GM18498 (cell line): ENCODE results near the gene MYL7.

Experiments
- ATAC-seq: cut with Tn5 transposase; IDR thresholded peaks from one replicate; pipeline ENCODE4 v1.9.1; 2021; ENCODE audit warnings: mild to moderate bottlenecking, moderate library complexity; ENCODE audit not compliant: unreplicated experiment

Gene MYL7

DNA sequence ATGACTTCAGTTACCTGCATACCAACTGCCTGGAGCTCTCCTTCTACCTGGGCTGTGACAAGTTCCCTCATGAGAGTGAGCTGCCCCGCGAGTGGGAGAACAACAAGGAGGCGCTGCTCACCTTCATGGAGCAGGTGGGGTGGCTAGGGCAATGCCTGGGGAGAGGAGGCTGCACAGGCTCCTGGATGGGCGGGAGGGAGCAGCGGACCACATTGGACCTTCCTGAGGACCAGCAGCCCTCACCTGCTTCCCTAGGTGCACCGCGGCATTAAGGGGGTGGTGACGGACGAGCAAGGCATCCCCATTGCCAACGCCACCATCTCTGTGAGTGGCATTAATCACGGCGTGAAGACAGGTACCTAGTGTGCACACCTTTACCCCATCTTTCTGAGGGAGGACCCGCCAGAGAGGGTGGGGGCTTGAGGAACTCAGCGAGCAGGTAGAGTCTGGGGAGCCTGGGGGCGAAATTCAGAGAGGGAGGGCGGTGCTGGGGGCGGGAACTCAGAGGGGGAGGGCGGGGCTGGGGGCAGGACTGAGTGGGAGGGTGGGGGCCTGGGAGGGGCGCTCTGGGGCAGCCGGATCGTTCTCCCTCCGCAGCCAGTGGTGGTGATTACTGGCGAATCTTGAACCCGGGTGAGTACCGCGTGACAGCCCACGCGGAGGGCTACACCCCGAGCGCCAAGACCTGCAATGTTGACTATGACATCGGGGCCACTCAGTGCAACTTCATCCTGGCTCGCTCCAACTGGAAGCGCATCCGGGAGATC, 28.0 kb downstream of the MYL7 start:
- ATAC-seq = no peak

DNA sequence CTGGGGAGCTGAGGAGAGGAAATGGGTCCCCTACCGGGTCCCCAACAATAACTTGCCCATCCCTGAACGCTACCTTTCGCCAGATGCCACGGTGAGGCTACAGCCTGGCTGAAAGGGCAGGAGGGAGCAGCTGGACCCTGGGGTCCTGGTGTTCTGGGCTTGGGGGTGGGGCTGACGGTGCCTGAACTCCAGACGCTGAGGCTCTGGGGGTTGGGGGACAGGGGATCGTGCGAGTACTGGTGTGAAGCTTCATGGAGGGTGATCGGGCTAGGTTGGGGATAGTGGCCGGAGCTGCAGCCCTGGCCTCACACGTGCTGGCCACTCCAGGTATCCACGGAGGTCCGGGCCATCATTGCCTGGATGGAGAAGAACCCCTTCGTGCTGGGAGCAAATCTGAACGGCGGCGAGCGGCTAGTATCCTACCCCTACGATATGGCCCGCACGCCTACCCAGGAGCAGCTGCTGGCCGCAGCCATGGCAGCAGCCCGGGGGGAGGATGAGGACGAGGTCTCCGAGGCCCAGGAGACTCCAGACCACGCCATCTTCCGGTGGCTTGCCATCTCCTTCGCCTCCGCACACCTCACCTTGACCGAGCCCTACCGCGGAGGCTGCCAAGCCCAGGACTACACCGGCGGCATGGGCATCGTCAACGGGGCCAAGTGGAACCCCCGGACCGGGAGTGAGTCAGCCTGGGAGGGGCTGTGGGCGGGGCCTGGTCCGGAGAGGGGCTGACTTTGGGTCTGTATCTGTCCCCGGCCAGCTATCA, 28.7 kb downstream of the MYL7 start:
- ATAC-seq = no peak

DNA sequence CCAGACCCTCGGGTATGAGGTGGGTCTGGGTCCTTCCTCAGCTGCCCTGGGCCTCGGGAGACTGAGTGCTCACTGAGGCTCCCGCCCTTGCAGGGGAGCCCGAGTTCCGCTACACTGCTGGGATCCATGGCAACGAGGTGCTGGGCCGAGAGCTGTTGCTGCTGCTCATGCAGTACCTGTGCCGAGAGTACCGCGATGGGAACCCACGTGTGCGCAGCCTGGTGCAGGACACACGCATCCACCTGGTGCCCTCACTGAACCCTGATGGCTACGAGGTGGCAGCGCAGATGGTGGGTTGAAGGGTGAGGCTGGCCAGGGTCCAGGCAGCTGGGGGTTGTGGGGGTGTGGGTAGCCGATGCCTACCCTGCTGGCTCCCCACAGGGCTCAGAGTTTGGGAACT, 29.4 kb downstream of the MYL7 start:
- ATAC-seq = no peak

DNA sequence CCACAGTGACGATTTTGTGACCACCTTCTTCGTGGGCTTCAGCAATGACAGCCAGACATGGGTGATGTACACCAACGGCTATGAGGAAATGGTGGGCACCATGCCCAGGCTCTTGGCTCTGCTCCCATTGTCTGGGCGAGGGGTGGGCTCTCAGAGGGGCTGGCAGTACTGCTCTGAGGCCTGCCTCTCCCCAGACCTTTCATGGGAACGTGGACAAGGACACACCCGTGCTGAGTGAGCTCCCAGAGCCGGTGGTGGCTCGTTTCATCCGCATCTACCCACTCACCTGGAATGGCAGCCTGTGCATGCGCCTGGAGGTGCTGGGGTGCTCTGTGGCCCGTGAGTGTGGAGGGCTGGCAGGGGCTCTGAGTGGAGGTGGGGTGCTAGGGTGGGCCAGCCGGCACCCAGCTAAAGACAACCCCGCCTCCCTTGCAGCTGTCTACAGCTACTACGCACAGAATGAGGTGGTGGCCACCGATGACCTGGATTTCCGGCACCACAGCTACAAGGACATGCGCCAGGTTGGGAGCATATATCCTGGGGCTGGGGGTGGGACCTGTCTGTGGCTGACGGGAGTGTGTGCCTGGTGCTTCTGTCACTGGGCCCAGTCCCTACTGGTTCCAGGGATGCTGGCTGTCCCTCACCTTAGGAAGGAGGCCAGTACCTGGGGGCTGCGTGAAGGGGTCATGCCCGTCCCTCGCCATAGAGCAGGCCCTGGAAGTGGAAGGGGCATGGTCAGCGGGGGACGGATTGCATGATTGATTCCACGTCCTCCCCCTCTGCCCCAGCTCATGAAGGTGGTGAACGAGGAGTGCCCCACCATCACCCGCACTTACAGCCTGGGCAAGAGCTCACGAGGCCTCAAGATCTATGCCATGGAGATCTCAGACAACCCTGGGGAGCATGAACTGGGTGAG, 30.2 kb downstream of the MYL7 start:
- ATAC-seq = no peak

DNA sequence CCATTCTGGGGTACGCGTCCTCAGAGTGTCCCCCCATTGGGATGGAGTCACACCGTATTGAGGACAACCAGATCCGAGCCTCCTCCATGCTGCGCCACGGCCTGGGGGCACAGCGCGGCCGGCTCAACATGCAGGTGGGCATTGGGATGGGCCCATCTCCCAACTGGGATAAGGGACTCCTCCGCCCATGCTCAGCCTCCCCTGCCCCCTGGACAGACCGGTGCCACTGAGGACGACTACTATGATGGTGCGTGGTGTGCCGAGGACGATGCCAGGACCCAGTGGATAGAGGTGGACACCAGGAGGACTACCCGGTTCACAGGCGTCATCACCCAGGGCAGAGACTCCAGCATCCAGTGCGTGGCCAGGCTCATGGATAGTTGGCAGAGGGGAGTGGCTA, 31.1 kb downstream of the MYL7 start:
- no peak for ATAC-seq

DNA sequence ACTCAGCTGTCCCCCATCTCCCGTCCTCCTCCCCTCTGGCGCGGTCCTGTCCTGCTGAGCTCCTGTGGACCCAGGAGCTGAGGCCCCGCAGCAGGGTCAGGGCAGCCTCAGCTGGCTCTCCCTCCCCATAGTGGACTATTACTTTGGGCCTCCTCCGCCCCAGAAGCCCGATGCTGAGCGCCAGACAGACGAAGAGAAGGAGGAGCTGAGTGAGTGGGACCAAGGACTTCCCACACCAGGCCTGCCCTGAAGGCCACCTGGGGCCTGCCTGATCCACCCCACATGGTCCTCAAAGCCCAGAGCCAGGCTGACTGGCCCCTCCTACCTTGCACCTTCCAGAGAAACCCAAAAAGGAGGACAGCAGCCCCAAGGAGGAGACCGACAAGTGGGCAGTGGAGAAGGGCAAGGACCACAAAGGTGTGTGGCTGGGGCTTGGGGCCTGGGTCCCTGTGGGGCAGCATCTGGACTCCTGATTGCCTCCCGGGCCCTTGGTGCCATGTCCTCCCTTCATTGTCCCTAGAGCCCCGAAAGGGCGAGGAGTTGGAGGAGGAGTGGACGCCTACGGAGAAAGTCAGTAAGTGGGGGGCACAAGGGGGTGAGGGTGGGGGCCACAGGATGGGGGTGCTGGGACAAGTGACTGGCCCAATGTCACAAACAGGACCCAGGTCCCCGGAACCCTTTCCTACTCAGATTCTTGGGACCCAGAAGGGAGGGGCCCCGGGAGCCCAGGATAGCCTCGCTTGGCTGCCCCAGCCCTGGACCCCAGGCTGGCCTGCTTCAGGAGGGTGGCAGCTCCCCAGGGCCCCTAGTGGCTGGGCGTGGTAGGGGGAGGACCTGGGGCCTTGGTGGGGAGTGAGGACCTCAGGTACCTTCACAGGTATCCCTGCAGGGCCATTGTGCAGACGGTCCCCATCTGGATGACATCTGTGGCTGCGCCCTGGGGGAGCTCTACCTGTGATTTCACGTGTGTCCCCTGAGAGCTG, 32.1 kb downstream of the MYL7 start:
- ATAC-seq = no peak

DNA sequence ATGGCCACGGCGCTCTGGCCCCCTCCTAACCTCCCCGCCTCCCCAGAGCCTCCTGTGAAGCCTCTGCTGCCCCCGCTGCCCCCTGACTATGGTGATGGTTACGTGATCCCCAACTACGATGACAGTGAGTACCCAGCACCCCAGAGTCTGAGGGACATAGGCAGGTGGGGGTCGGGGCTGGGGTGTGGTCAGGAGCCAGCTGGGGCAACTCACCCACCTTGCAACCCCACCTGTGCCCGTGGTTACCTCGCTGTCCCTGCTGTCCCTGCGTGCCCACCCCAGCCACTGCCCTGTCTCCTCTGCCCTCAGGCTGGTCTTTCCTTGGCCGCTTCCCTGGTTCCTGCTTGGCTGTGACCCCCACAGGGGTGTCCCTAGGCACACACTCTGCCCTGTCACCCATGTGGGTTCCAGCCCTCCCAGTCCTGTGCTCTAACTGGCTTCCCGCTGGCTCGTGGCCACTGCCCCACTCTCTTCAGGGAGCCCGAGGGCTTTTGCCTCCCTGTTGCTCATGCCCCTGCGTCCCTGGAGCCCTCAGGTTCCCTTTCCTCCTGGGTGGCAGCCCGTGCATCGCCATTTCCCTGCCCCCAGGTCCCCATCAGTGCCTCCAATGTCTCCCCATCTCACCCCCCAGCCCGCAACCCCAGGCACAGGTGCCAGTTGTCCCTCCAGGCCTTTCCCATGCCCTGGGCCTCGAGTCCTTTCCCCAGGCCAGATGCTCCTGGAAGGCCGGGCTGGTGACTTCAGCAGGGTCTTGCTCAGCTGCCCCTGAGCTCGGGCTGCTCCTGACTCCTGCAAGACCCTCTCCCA, 33.0 kb downstream of the MYL7 start:
- no peak for ATAC-seq

DNA sequence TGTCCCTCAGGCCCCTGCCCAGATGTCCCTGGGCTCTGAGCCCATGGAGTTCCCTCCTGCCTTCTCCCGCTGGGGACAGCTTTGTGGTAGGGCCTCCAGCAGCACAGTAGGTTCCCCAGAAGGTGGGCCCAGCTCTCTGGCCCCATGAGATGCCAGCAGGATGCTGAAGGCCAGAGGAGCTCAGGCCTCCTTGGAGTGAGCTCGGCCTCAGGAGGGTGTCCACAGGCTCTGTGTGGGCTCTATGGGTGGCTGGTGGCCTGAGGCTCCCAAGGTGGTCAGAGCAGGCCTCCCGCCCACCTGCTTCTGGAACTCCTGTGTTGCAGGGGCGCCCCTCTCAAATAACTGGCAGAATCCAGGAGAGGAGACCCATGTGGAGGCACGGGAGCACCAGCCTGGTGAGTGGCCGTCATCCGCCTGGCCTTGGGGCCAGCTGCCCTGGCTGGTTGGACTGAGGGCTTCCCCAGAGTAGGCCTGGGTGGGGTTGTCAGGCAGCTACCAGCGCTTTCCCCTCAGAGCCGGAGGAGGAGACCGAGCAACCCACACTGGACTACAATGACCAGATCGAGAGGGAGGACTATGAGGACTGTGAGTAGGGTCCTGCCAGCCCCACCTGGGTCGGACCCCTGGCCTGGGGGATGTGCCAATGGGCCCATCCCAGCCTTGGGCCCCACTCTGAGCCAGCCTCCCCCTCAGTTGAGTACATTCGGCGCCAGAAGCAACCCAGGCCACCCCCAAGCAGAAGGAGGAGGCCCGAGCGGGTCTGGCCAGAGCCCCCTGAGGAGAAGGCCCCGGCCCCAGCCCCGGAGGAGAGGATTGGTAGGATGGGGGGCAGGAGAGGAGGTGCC, 33.8 kb downstream of the MYL7 start:
- no peak for ATAC-seq

DNA sequence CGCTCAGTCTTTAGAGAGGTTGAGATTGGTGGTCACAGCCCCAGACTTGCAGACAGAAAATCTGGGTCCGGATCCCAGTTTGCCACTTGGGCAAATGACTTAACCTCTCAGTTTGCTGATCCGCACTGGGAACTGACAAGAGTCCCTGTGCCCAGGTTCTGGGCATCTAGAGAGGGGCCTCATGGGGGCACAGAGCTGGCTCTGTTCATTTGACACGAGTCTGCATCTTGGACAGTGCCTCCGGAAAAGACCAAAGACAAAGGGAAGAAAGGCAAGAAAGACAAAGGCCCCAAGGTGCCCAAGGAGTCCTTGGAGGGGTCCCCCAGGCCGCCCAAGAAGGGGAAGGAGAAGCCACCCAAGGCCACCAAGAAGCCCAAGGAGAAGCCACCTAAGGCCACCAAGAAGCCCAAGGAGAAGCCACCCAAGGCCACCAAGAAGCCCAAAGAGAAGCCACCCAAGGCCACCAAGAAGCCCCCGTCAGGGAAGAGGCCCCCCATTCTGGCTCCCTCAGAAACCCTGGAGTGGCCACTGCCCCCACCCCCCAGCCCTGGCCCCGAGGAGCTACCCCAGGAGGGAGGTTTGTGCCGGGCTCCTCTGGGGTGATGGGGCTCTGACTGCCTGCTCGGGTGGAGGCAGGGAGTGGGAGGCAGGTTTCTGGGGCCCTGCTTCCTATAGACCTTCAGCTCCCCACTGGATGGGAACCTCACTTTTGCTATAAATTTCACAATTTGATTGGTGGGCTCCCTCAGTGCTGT, 34.6 kb downstream of the MYL7 start:
- ATAC-seq = no peak

DNA sequence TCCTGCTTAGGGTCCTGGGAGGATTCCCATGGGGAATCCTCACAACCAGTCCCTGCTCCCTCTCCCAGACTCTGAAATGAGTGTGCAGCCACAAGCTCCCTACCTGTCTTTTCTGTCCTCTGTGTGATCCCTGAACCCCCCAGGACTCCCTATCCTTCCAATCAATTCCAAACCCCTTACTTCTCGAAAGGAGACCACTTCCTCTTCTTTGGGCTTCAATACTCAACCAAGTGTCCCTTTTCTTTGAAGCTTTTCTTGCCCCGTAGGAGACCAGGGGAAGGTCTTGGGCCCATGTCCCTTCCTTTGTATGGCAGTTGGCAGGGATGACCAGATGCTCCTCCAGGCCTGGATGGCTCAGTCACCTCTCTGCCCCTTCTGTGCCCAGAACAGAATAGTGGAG, 35.3 kb downstream of the MYL7 start:
- no peak for ATAC-seq

DNA sequence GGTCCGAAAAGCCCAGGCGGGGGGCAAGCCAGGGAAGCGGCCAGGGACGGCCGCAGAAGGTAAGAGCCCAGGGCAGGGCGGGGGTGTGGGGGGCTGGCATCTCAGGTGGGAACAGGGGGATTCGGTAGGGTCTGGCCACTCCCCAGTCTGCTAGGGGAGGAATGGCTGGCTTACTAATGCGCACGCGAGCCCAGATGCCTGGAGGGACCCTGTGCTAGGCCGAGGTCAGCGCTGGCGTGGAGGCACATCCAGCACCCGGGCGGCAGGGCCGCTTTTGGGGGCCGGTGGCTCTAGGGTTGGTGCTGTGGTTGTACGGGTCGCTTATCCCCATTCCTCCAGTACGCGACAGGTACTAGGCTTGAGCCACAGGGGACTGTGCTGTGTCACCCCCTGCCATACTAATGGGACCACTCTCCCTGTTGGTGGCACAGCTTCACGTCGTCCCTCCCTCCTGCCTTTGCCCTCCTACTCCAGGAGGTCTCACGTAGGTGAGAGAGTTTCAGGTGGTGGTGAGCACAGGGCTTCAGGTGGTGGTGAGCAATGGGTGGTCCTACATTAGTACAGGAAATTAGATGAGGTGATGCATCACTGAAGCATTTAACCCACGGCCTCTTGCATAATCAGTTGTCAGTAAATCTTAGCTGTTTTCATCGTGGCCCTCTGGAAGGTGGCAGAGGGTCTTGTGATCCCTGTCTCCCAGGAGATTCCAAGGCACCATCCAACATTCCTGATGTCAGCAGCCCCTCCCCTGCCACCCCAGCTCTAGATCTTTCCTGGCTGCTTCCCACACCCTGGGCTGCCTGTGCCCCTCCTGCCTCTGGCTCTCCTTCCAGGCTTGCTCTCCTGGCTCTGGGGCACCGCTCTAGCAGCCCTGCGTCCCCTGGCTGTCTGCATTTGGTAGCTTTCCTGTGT, 36.0 kb downstream of the MYL7 start:
- no peak for ATAC-seq

DNA sequence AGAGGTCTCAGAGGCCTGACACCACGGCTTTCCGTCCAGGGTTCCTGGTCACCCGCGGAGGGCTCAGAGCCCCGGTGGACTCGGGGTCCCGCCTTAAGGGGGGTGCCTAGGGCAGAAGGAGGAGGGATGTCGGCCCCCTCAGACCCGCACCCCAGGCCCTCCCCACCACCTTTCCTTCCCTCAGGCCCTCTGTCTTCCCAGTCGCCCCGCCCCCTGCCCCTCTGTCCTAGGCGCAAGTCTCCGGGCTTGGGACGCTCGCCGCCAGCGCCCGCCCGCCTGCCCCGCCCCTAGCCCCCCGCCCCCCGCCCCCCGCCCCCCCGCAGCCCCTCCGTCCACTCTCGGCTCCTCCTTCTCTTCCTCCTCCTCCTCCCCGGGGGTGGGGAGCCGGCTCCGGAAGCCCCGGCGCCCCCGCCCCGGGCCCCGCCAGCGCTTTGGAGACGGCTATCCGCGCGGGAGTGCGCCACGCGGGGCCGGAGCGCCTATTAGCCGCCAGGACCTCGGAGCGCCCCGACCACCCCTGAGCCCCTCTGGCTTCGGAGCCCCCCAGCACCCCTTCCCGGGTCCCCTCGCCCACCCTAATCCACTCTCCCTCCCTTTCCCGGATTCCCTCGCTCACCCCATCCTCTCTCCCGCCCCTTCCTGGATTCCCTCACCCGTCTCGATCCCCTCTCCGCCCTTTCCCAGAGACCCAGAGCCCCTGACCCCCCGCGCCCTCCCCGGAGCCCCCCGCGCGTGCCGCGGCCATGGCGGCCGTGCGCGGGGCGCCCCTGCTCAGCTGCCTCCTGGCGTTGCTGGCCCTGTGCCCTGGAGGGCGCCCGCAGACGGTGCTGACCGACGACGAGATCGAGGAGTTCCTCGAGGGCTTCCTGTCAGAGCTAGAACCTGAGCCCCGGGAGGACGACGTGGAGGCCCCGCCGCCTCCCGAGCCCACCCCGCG, 36.9 kb downstream of the MYL7 start, which contains the start of gene AEBP1:
AEBP1 (plus strand) TSS at position 423 of the 937 bp plus-strand sequence; CDS start at position 744, 321 bp downstream.
- ATAC-seq = no peak

DNA sequence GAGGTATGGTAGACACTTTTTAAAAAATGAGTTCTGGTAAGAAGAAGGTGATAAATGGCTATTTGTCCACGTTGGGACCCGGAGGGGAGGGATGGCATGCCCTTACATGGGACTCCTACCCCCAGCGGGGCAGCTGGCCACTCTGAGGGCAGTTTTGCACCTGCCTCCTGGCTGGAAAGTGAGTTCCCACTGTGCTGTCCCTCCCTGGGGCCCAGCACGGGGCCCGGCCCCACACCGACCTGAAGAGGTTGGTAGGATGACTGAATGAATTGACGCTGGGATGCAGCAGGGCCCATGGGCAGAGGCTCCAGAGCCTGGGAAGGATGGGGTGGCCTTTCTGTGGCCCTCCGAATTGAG, 37.6 kb downstream of the MYL7 start:
- ATAC-seq = no peak

DNA sequence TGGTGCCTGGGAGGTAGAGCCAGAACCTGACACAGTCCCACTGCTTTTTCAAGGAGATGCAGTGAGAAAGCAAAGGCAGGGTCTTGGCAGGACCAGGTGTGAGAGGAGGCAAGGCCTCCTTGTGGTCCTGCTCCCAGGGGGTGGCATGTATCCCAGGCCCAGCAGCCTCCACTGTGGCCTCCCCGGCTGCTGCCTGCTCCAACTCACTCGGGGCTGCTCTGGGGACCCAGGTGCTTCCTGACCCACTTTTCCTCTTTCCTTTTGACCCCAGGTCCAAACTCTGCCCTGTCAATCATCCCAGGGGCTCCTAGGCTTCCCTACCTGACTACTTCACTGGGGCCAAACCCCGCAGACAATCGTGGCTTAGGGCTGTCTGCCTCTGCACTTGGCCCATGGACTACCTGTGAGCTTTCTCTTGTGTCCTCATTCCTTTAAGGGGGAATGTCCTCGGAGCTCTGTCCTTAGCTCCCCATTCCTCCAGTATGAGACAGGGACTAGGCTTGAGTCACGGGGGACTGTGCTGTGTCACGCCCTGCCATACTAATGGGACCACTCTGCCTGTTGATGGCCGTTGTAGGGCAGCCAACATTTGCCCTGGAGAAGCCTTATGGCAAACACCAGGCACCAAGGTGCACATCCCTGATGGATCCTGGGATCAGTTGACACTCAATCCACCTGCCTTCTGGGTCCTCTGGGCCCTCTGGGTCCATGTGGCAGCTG, 38.1 kb downstream of the MYL7 start:
- ATAC-seq = no peak
